ENCODE data around the gene ATG10. TPM values are rescaled to one million over a fixed set of nuclear protein-coding genes. Genes with fewer than 3 reads are reported as not detected.
"Not testable (repeated sequence)": the region's sequence is repeated elsewhere in the genome, so short reads cannot be mapped to it uniquely, and the experiment has no call there.

ATG10 gene
- 7.7 and 8.9 TPM in 2 replicates for total RNA-seq

- intact Hi-C loops (cut with micrococcal nuclease): loop anchor here (1.0 to 5.0 kb wide), 11 partner anchors 118 to 1105 kb away; partner anchors contain the start of genes RPS23, SSBP2, TMEM167A and XRCC4
- Mint-ChIP-seq H3K4me3 (ENCODE audit: low read depth) (peak within 1 kb of the TSS; percentile 87), H3K4me1 (ENCODE audit: low read depth) (peaks cover 31% of the 10 kb centered on the region), H3K36me3 (ENCODE audit: low read depth) (peaks cover 8% of the 10 kb centered on the region), H3K27me3 (ENCODE audit: low read depth) (no peaks in the 10 kb centered on the region), H3K9me3 (no peaks in the 10 kb centered on the region), H3K27ac (peak within 1 kb of the TSS; percentile 99)
- DNase-seq (ENCODE audit: low spot score): peak; percentile 86
Observed at GRCh38 chr5:81971712-81972491, at the start of gene ATG10. TSS of gene ATG10 (plus strand) at chr5:81972023. CDS start at chr5:81987571, 15,548 bp downstream.

- intact Hi-C loops (cut with micrococcal nuclease): no loop called here
- Mint-ChIP-seq H3K27me3 (ENCODE audit: low read depth) (peaks cover 6% of the 10 kb centered on the region), H3K36me3 (ENCODE audit: low read depth) (no peaks in the 10 kb centered on the region)
Observed at GRCh38 chr5:81922854-81923279, 49.0 kb upstream of the ATG10 start.

GRCh38 chr5:81924442-81924841 is 47.4 kb upstream of the ATG10 start:
- intact Hi-C loops (cut with micrococcal nuclease): no loop called here
- no peak overlapping the region for H3K4me3 Mint-ChIP-seq (ENCODE audit: low read depth)
- no peaks in the 10 kb centered on the region for H3K36me3 Mint-ChIP-seq (ENCODE audit: low read depth)
- H3K27me3 Mint-ChIP-seq (ENCODE audit: low read depth): no peaks in the 10 kb centered on the region
- no peaks in the 10 kb centered on the region for H3K4me1 Mint-ChIP-seq (ENCODE audit: low read depth)
- no peak overlapping the region for H3K27ac Mint-ChIP-seq
- no peak for DNase-seq (ENCODE audit: low spot score)
- no peaks in the 10 kb centered on the region for H3K9me3 Mint-ChIP-seq

More at GRCh38 chr5:81922854-81923279, 49.0 kb upstream of the ATG10 start:
- Mint-ChIP-seq H3K9me3 (no peaks in the 10 kb centered on the region), H3K4me3 (ENCODE audit: low read depth) (no peak overlapping the region), H3K4me1 (ENCODE audit: low read depth) (no peaks in the 10 kb centered on the region), H3K27ac (no peak overlapping the region)
- DNase-seq (ENCODE audit: low spot score): no peak

- H3K27ac Mint-ChIP-seq: no peak overlapping the region
- H3K4me1 Mint-ChIP-seq (ENCODE audit: low read depth): no peaks in the 10 kb centered on the region
- intact Hi-C loops (cut with micrococcal nuclease): no loop called here
- no peaks in the 10 kb centered on the region for H3K9me3 Mint-ChIP-seq
- no peak overlapping the region for H3K4me3 Mint-ChIP-seq (ENCODE audit: low read depth)
- no peaks in the 10 kb centered on the region for H3K36me3 Mint-ChIP-seq (ENCODE audit: low read depth)
- no peak for DNase-seq (ENCODE audit: low spot score)
- no peaks in the 10 kb centered on the region for H3K27me3 Mint-ChIP-seq (ENCODE audit: low read depth)
Observed at GRCh38 chr5:81925009-81925408, 46.8 kb upstream of the ATG10 start.

GRCh38 chr5:81925981-81926380 is 45.8 kb upstream of the ATG10 start:
- H3K27ac Mint-ChIP-seq: no peak overlapping the region
- H3K36me3 Mint-ChIP-seq (ENCODE audit: low read depth): no peaks in the 10 kb centered on the region
- H3K4me3 Mint-ChIP-seq (ENCODE audit: low read depth): no peak overlapping the region
- intact Hi-C loops (cut with micrococcal nuclease): no loop called here
- no peaks in the 10 kb centered on the region for H3K9me3 Mint-ChIP-seq
- no peaks in the 10 kb centered on the region for H3K4me1 Mint-ChIP-seq (ENCODE audit: low read depth)
- no peaks in the 10 kb centered on the region for H3K27me3 Mint-ChIP-seq (ENCODE audit: low read depth)
- no peak for DNase-seq (ENCODE audit: low spot score)

GRCh38 chr5:81936066-81936465 is 35.8 kb upstream of the ATG10 start:
- H3K36me3 Mint-ChIP-seq (ENCODE audit: low read depth): no peaks in the 10 kb centered on the region
- peaks cover 2% of the 10 kb centered on the region for H3K27me3 Mint-ChIP-seq (ENCODE audit: low read depth)
- H3K27ac Mint-ChIP-seq: no peak overlapping the region
- no peak overlapping the region for H3K4me3 Mint-ChIP-seq (ENCODE audit: low read depth)
- no peaks in the 10 kb centered on the region for H3K4me1 Mint-ChIP-seq (ENCODE audit: low read depth)
- peaks cover 9% of the 10 kb centered on the region for H3K9me3 Mint-ChIP-seq
- no peak for DNase-seq (ENCODE audit: low spot score)
- intact Hi-C loops (cut with micrococcal nuclease): no loop called here

GRCh38 chr5:81936750-81937149 is 35.1 kb upstream of the ATG10 start:
- Mint-ChIP-seq H3K9me3 (peaks cover 15% of the 10 kb centered on the region), H3K4me1 (ENCODE audit: low read depth) (no peaks in the 10 kb centered on the region), H3K36me3 (ENCODE audit: low read depth) (no peaks in the 10 kb centered on the region), H3K4me3 (ENCODE audit: low read depth) (no peak overlapping the region), H3K27me3 (ENCODE audit: low read depth) (peaks cover 2% of the 10 kb centered on the region), H3K27ac (no peak overlapping the region)
- no peak for DNase-seq (ENCODE audit: low spot score)
- intact Hi-C loops (cut with micrococcal nuclease): no loop called here

- H3K27me3 Mint-ChIP-seq (ENCODE audit: low read depth): no peaks in the 10 kb centered on the region
- no peak overlapping the region for H3K4me3 Mint-ChIP-seq (ENCODE audit: low read depth)
- DNase-seq (ENCODE audit: low spot score): no peak
- peaks cover 25% of the 10 kb centered on the region for H3K9me3 Mint-ChIP-seq
- H3K27ac Mint-ChIP-seq: no peak overlapping the region
- intact Hi-C loops (cut with micrococcal nuclease): no loop called here
- no peaks in the 10 kb centered on the region for H3K36me3 Mint-ChIP-seq (ENCODE audit: low read depth)
- H3K4me1 Mint-ChIP-seq (ENCODE audit: low read depth): no peaks in the 10 kb centered on the region
Observed at GRCh38 chr5:81942746-81943145, 29.1 kb upstream of the ATG10 start.

GRCh38 chr5:81948349-81948748 is 23.5 kb upstream of the ATG10 start:
- Mint-ChIP-seq H3K4me3 (ENCODE audit: low read depth) (no peak overlapping the region), H3K36me3 (ENCODE audit: low read depth) (no peaks in the 10 kb centered on the region), H3K4me1 (ENCODE audit: low read depth) (no peaks in the 10 kb centered on the region), H3K27me3 (ENCODE audit: low read depth) (no peaks in the 10 kb centered on the region), H3K27ac (no peak overlapping the region), H3K9me3 (peaks cover under 1% of the 10 kb centered on the region)
- intact Hi-C loops (cut with micrococcal nuclease): no loop called here
- no peak for DNase-seq (ENCODE audit: low spot score)

- H3K4me3 Mint-ChIP-seq (ENCODE audit: low read depth): no peak overlapping the region
Observed at GRCh38 chr5:81949462-81949861, 22.4 kb upstream of the ATG10 start.

GRCh38 chr5:81950996-81951395 is 20.8 kb upstream of the ATG10 start:
- Mint-ChIP-seq H3K4me1 (ENCODE audit: low read depth) (no peaks in the 10 kb centered on the region), H3K27ac (no peak overlapping the region), H3K9me3 (no peaks in the 10 kb centered on the region), H3K4me3 (ENCODE audit: low read depth) (no peak overlapping the region), H3K27me3 (ENCODE audit: low read depth) (no peaks in the 10 kb centered on the region), H3K36me3 (ENCODE audit: low read depth) (no peaks in the 10 kb centered on the region)
- no peak for DNase-seq (ENCODE audit: low spot score)
- intact Hi-C loops (cut with micrococcal nuclease): no loop called here

More at GRCh38 chr5:81949462-81949861, 22.4 kb upstream of the ATG10 start:
- H3K4me1 Mint-ChIP-seq (ENCODE audit: low read depth): no peaks in the 10 kb centered on the region
- no peaks in the 10 kb centered on the region for H3K27me3 Mint-ChIP-seq (ENCODE audit: low read depth)
- DNase-seq (ENCODE audit: low spot score): no peak
- H3K36me3 Mint-ChIP-seq (ENCODE audit: low read depth): no peaks in the 10 kb centered on the region
- H3K9me3 Mint-ChIP-seq: no peaks in the 10 kb centered on the region
- no peak overlapping the region for H3K27ac Mint-ChIP-seq
- intact Hi-C loops (cut with micrococcal nuclease): no loop called here

GRCh38 chr5:81954796-81955195 is 17.0 kb upstream of the ATG10 start:
- H3K27ac Mint-ChIP-seq; H3K27me3 Mint-ChIP-seq (ENCODE audit: low read depth); intact Hi-C loops (cut with micrococcal nuclease); DNase-seq (ENCODE audit: low spot score); H3K4me1 Mint-ChIP-seq (ENCODE audit: low read depth); H3K4me3 Mint-ChIP-seq (ENCODE audit: low read depth); H3K9me3 Mint-ChIP-seq; H3K36me3 Mint-ChIP-seq (ENCODE audit: low read depth): not testable (repeated sequence)

- H3K27ac Mint-ChIP-seq; H3K9me3 Mint-ChIP-seq; DNase-seq (ENCODE audit: low spot score); H3K4me3 Mint-ChIP-seq (ENCODE audit: low read depth); H3K4me1 Mint-ChIP-seq (ENCODE audit: low read depth); H3K36me3 Mint-ChIP-seq (ENCODE audit: low read depth); intact Hi-C loops (cut with micrococcal nuclease); H3K27me3 Mint-ChIP-seq (ENCODE audit: low read depth): not testable (repeated sequence)
Observed at GRCh38 chr5:81958129-81958528, 13.7 kb upstream of the ATG10 start.

Data from activated T-helper 2 cell treated with anti-CD3 and anti-CD28 coated beads, Interferon-gamma antibody, Interleukin-2, Interleukin-4, amounts not matched to agents 10 μg/mL and 5 μg/mL and 100 μg/mL, durations not matched to agents 14 hours and 24 hours and 36 hours (primary cell).